HG02870 (cell line): ENCODE measurements around the gene TTC39C.

Experiments used
- ATAC-seq: cut with Tn5 transposase; IDR thresholded peaks from one replicate; pipeline ENCODE4 v1.9.1; 2021; ENCODE audit warnings: mild to moderate bottlenecking, moderate library complexity; ENCODE audit not compliant: unreplicated experiment

The TTC39C gene

GRCh38 chr18:24014062-24014985, at the start of gene TTC39C:
Gene TTC39C (plus strand): TSS chr18:24014754. CDS start chr18:24014872, 118 bp downstream.
- peak; percentile 36 for ATAC-seq

GRCh38 chr18:23966909-23967308, 47.6 kb upstream of the TTC39C start:
- ATAC-seq = no peak

GRCh38 chr18:23967321-23968089, 47.0 kb upstream of the TTC39C start:
- ATAC-seq = no peak

GRCh38 chr18:23968638-23969604, 45.6 kb upstream of the TTC39C start:
- ATAC-seq = no peak

- ATAC-seq = no peak
These were observed 44.9 kb upstream of the TTC39C start for GRCh38 chr18:23969664-23970063.

GRCh38 chr18:23970161-23971096, 44.1 kb upstream of the TTC39C start:
- no peak for ATAC-seq

GRCh38 chr18:23971097-23971440, 43.5 kb upstream of the TTC39C start:
- ATAC-seq = no peak

GRCh38 chr18:23971666-23972230, 42.8 kb upstream of the TTC39C start:
- no peak for ATAC-seq

- ATAC-seq = peak; percentile 88
These were observed 42.1 kb upstream of the TTC39C start for GRCh38 chr18:23972453-23972852.

- no peak for ATAC-seq
These were observed 37.5 kb upstream of the TTC39C start for GRCh38 chr18:23977103-23977502.

- no peak for ATAC-seq
These were observed 36.7 kb upstream of the TTC39C start for GRCh38 chr18:23977719-23978483.

- ATAC-seq = peak; percentile 91
These were observed 33.1 kb upstream of the TTC39C start for GRCh38 chr18:23981369-23981980.

- ATAC-seq = no peak
These were observed 32.1 kb upstream of the TTC39C start for GRCh38 chr18:23982155-23983079.

GRCh38 chr18:23983112-23983511, 31.4 kb upstream of the TTC39C start:
- no peak for ATAC-seq

- ATAC-seq = peak; percentile 82
These were observed 27.8 kb upstream of the TTC39C start for GRCh38 chr18:23986600-23987359.
